ENCODE results near the gene TMEM144.

TMEM144 gene

GRCh38 chr4:158200214-158200613, 10.1 kb upstream of the TMEM144 start:
- Histone ChIP-seq H3K27ac (ENCODE audit: poor library complexity, severe bottlenecking) (no peak overlapping the region), H3K4me3 (ENCODE audit: severe bottlenecking) (no peak overlapping the region), H3K9me3 (ENCODE audit: severe bottlenecking) (no peaks in the 10 kb centered on the region), H3K27me3 (ENCODE audit: insufficient read depth, poor library complexity, severe bottlenecking) (no peaks in the 10 kb centered on the region), H3K4me1 (ENCODE audit: insufficient read depth, poor library complexity, severe bottlenecking) (no peaks in the 10 kb centered on the region), H3K36me3 (ENCODE audit: low read depth) (no peaks in the 10 kb centered on the region)
- no peak for TF ChIP-seq CTCF (IDR thresholded peaks at IDR 0.05; ENCODE audit: poor library complexity, severe bottlenecking)
- ATAC-seq (ENCODE audit: low read depth) (no peak), DNase-seq (ENCODE audit: low spot score) (no peak)

GRCh38 chr4:158201322-158201721, 9.0 kb upstream of the TMEM144 start:
- DNase-seq (ENCODE audit: low spot score), result no peak
- no peaks in the 10 kb centered on the region for H3K9me3 ChIP-seq (ENCODE audit: severe bottlenecking)
- no peak for ATAC-seq (ENCODE audit: low read depth)
- H3K27me3 ChIP-seq (ENCODE audit: insufficient read depth, poor library complexity, severe bottlenecking), result no peaks in the 10 kb centered on the region
- no peak overlapping the region for H3K4me3 ChIP-seq (ENCODE audit: severe bottlenecking)
- TF ChIP-seq CTCF (IDR thresholded peaks at IDR 0.05; ENCODE audit: poor library complexity, severe bottlenecking), result no peak
- H3K4me1 ChIP-seq (ENCODE audit: insufficient read depth, poor library complexity, severe bottlenecking), result no peaks in the 10 kb centered on the region
- no peaks in the 10 kb centered on the region for H3K36me3 ChIP-seq (ENCODE audit: low read depth)
- no peak overlapping the region for H3K27ac ChIP-seq (ENCODE audit: poor library complexity, severe bottlenecking)

- ATAC-seq (ENCODE audit: low read depth), result no peak
- Histone ChIP-seq H3K4me1 (ENCODE audit: insufficient read depth, poor library complexity, severe bottlenecking) (no peaks in the 10 kb centered on the region), H3K4me3 (ENCODE audit: severe bottlenecking) (no peak overlapping the region)
These were observed 8.4 kb upstream of the TMEM144 start for GRCh38 chr4:158201876-158202275.

GRCh38 chr4:158202481-158202880, 7.8 kb upstream of the TMEM144 start:
- no peak for TF ChIP-seq CTCF (IDR thresholded peaks at IDR 0.05; ENCODE audit: poor library complexity, severe bottlenecking)
- Histone ChIP-seq H3K4me1 (ENCODE audit: insufficient read depth, poor library complexity, severe bottlenecking) (no peaks in the 10 kb centered on the region), H3K27me3 (ENCODE audit: insufficient read depth, poor library complexity, severe bottlenecking) (no peaks in the 10 kb centered on the region), H3K27ac (ENCODE audit: poor library complexity, severe bottlenecking) (no peak overlapping the region), H3K4me3 (ENCODE audit: severe bottlenecking) (no peak overlapping the region), H3K36me3 (ENCODE audit: low read depth) (no peaks in the 10 kb centered on the region), H3K9me3 (ENCODE audit: severe bottlenecking) (no peaks in the 10 kb centered on the region)
- ATAC-seq (ENCODE audit: low read depth), result no peak
- DNase-seq (ENCODE audit: low spot score), result no peak

More at GRCh38 chr4:158201876-158202275, 8.4 kb upstream of the TMEM144 start:
- no peak for DNase-seq (ENCODE audit: low spot score)
- Histone ChIP-seq H3K9me3 (ENCODE audit: severe bottlenecking) (no peaks in the 10 kb centered on the region), H3K36me3 (ENCODE audit: low read depth) (no peaks in the 10 kb centered on the region), H3K27ac (ENCODE audit: poor library complexity, severe bottlenecking) (no peak overlapping the region), H3K27me3 (ENCODE audit: insufficient read depth, poor library complexity, severe bottlenecking) (no peaks in the 10 kb centered on the region)
- TF ChIP-seq CTCF (IDR thresholded peaks at IDR 0.05; ENCODE audit: poor library complexity, severe bottlenecking), result no peak

- H3K9me3 ChIP-seq (ENCODE audit: severe bottlenecking), result no peaks in the 10 kb centered on the region
- no peak for DNase-seq (ENCODE audit: low spot score)
- no peaks in the 10 kb centered on the region for H3K4me1 ChIP-seq (ENCODE audit: insufficient read depth, poor library complexity, severe bottlenecking)
- no peaks in the 10 kb centered on the region for H3K36me3 ChIP-seq (ENCODE audit: low read depth)
- ATAC-seq (ENCODE audit: low read depth), result no peak
- no peak overlapping the region for H3K4me3 ChIP-seq (ENCODE audit: severe bottlenecking)
- no peak for TF ChIP-seq CTCF (IDR thresholded peaks at IDR 0.05; ENCODE audit: poor library complexity, severe bottlenecking)
- H3K27me3 ChIP-seq (ENCODE audit: insufficient read depth, poor library complexity, severe bottlenecking), result no peaks in the 10 kb centered on the region
- H3K27ac ChIP-seq (ENCODE audit: poor library complexity, severe bottlenecking), result no peak overlapping the region
These were observed 6.8 kb upstream of the TMEM144 start for GRCh38 chr4:158203436-158203835.

Measured in RWPE2 (cell line).